K562 (cell line): ENCODE measurements around the gene MSH2.
"Not testable (repeated sequence)": the region's sequence is repeated elsewhere in the genome, so short reads cannot be mapped to it uniquely, and the experiment has no call there.

ENCODE experiments used
- CREB1 ChIP-seq, 2 experiments: sonication (generic) in 1 of 2; formaldehyde crosslinking in 1 of 2; IDR thresholded peaks; 2 replicates each; pipeline versions ENCODE4 v1.6.1 to v1.8.0; 2012 to 2022; ENCODE audit warnings: inconsistent platforms in 1 of 2, mild to moderate bottlenecking in 1 of 2, missing genetic modification reagents in 1 of 2, moderate library complexity in 1 of 2
- NCOR1 ChIP-seq: fragments of 450-650 bp; IDR thresholded peaks from 2 replicates; pipeline ENCODE4 v1.6.1; 2016; ENCODE audit warnings: mild to moderate bottlenecking, moderate library complexity
- NR4A1 ChIP-seq, 2 experiments: fragments of 250-450 bp in 1 of 2; fragments of 450-650 bp in 1 of 2; sonication (Bioruptor Pico) in 1 of 2; IDR thresholded peaks; 2 replicates each; pipeline versions ENCODE4 v1.4.0 to v1.6.1; 2016 to 2020; ENCODE audit warnings: mild to moderate bottlenecking in 2 of 2, missing compliant biosample characterization in 1 of 2, missing genetic modification characterization in 1 of 2, moderate library complexity in 1 of 2
- POLR2A ChIP-seq: fragments of 450-650 bp; conservative IDR thresholded peaks from 2 replicates; pipeline ENCODE4 v1.6.1; 2016
- SMAD3 ChIP-seq: fragments of 450-650 bp; formaldehyde crosslinking; conservative IDR thresholded peaks from 2 replicates; pipeline ENCODE4 v1.4.0; 2020; ENCODE audit warnings: mild to moderate bottlenecking
- SPI1 ChIP-seq: IDR thresholded peaks from 2 replicates; pipeline ENCODE4 v1.6.1; 2011; ENCODE audit warnings: low read depth, low read length, control low read depth, borderline replicate concordance
- YY1 ChIP-seq, 3 experiments: IDR thresholded peaks; 2 replicates each; pipeline ENCODE4 v1.6.1; 2011; ENCODE audit warnings: low read length in 2 of 3, mild to moderate bottlenecking in 2 of 3, moderate library complexity in 2 of 3, borderline replicate concordance in 1 of 3, control low read depth in 1 of 3, low read depth in 1 of 3; ENCODE audit not compliant: insufficient read depth in 3 of 3, insufficient replicate concordance in 2 of 3, control insufficient read depth in 1 of 3, insufficient read length in 1 of 3; ENCODE audit errors: extremely low read depth in 1 of 3

DNA sequence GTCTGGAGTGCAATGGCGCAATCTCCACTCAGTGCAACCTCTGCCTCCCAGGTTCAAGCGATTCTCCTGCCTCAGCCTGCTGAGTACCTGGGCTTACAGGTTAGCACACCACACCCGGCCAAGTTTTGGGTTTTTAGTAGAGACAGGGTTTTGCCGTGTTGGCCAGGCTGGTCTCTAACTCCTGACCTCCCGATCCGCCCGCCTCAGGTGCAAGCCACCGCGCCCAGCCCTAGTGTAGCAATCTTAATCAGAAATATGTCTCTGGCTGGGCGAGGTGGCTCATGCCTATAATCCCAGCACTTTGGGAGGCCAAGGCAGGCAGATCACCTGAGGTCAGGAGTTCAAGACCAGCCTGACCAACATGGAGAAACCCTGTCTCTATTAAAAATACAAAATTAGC, 17.7 kb downstream of the MSH2 start:
- TF ChIP-seq CREB1 (IDR thresholded peaks at IDR 0.05); CREB1 (CRISPR knock-in tag; IDR thresholded peaks at IDR 0.05); YY1 (IDR thresholded peaks at IDR 0.05; ENCODE audit: borderline replicate concordance in 1 of 3, control insufficient read depth in 1 of 3, extremely low read depth in 1 of 3, insufficient read depth in 3 of 3, insufficient read length in 1 of 3, insufficient replicate concordance in 2 of 3, low read depth in 1 of 3, low read length in 2 of 3); SMAD3; POLR2A; NR4A1 (CRISPR knock-in tag; IDR thresholded peaks at IDR 0.05); NR4A1 (tag; IDR thresholded peaks at IDR 0.05); NCOR1; SPI1: not testable (repeated sequence)
